Activated naive CD8-positive, alpha-beta T cell treated with anti-CD3 and anti-CD28 coated beads for 36 hours (primary cell): ENCODE results near the gene CADM1. TPM values are rescaled to one million over a fixed set of nuclear protein-coding genes. Genes with fewer than 3 reads are reported as not detected.

ENCODE experiments used
- DNase-seq: peaks from one replicate; pipeline ENCODE4 v3.0.0; 2021
- H3K27ac Mint-ChIP-seq: one replicate; pipeline ENCODE4 v1.8.0; 2022; ENCODE audit warnings: mild to moderate bottlenecking, moderate library complexity, mixed read lengths
- H3K27me3 Mint-ChIP-seq: one replicate; pipeline ENCODE4 v1.8.0; 2022; ENCODE audit warnings: mild to moderate bottlenecking, mixed read lengths
- H3K36me3 Mint-ChIP-seq: one replicate; pipeline ENCODE4 v1.8.0; 2021; ENCODE audit warnings: mild to moderate bottlenecking, mixed read lengths
- H3K4me1 Mint-ChIP-seq: one replicate; pipeline ENCODE4 v1.8.0; 2021; ENCODE audit warnings: mixed read lengths
- H3K4me3 Mint-ChIP-seq: one replicate; pipeline ENCODE4 v1.8.0; 2022; ENCODE audit warnings: mild to moderate bottlenecking, moderate library complexity, mixed read lengths
- H3K9me3 Mint-ChIP-seq: one replicate; pipeline ENCODE4 v1.8.0; 2022; ENCODE audit warnings: mixed read lengths
- total RNA-seq, 2 experiments: library from RNA; stranded (reverse); gene quantifications; one replicate each; pipeline ENCODE4 v1.2.3, GENCODE V29; 2021

CADM1 gene
- total RNA-seq, 2 experiments from 2014 or later = not detected

DNA sequence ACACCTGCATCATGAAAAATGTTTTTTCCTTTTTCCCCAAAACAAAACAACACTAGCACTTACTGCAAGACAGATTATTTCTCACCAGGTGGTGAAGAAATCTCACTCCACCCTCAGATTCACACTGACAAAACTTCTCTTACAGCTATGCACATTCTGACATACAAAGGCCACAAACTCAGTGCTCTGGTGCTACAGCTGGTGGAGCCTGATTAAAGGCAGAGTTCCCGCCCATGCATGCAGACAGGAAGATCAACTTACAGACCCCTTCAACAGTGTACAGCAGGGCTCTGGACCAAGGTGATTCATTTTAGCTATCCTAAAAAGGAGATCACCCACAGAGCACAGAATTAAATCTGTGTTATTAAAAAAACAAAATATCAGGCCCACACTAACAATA lies 112.6 kb downstream of the CADM1 start:
- Mint-ChIP-seq H3K9me3 (no peaks in the 10 kb centered on the region), H3K27me3 (peaks cover 25% of the 10 kb centered on the region), H3K4me3 (no peak overlapping the region), H3K36me3 (peaks cover 1% of the 10 kb centered on the region), H3K27ac (no peak overlapping the region), H3K4me1 (no peaks in the 10 kb centered on the region)
- DNase-seq = no peak

DNA sequence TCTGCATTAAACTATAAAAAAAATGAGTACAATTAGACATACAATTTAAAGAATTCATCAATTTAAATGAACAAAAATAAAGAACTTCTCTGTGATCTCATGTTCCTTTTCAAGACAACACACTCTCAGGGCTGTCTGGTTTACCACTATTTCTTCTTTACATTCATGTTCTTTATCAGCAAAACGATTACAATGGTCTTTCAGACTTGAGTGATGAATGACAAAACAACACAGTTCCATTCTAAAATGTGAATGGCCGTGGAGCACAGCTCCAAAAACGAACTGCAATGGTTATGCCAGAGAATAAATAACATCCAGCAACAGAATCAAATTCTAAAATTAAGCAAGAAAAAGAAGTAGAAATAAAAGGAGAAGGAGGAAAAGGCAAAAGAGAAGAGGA lies 113.1 kb downstream of the CADM1 start:
- H3K4me3 Mint-ChIP-seq = no peak overlapping the region
- H3K27me3 Mint-ChIP-seq = peaks cover 26% of the 10 kb centered on the region
- H3K4me1 Mint-ChIP-seq = no peaks in the 10 kb centered on the region

DNA sequence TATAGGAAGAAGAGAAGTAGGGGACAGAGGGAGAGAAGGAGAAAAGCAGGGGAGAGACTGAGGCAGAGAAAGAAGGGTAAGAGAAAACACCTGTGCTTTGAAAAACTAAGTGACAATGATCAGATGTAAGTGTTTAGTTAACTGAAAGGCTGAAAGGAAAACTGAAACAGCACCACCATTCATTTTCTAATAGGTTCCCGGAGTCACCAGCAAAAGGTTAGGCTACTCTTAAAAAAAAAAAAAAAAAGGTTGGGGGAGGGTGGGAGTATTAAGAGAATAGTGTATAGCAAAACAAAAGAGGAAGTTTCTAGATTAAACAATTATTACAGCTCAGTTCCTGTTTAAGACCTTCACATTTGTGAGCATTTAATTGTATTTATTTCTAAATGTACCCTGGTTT lies 113.8 kb downstream of the CADM1 start:
- peaks cover 1% of the 10 kb centered on the region for H3K36me3 Mint-ChIP-seq
- no peak for DNase-seq
- H3K4me3 Mint-ChIP-seq = no peak overlapping the region
- no peak overlapping the region for H3K27ac Mint-ChIP-seq
- H3K4me1 Mint-ChIP-seq = no peaks in the 10 kb centered on the region
- H3K9me3 Mint-ChIP-seq = no peaks in the 10 kb centered on the region
- peaks cover 26% of the 10 kb centered on the region for H3K27me3 Mint-ChIP-seq

More for the DNA sequence above, 113.1 kb downstream of the CADM1 start:
- Mint-ChIP-seq H3K27ac (no peak overlapping the region), H3K9me3 (no peaks in the 10 kb centered on the region), H3K36me3 (peaks cover 1% of the 10 kb centered on the region)
- DNase-seq = no peak

DNA sequence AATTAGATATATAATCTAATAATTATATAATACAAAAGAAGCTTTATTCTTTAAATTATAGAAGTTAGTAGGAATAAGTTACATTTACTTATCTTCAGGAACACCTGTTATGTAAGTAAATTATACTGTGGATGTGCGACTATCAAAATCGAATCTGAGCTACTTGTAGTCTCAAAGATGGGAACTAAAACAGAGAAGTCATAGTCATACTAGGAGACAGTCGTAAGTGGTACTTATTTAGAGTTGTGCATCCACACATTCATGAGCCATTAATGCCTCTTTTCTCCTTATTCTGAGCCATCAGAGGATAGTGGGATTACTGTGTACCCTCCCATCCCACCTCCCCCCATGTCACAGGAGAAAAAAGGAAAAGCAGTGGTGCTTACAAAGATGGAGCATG lies 114.4 kb downstream of the CADM1 start:
- Mint-ChIP-seq H3K27ac (no peak overlapping the region), H3K36me3 (peaks cover 1% of the 10 kb centered on the region), H3K4me3 (no peak overlapping the region), H3K27me3 (peaks cover 26% of the 10 kb centered on the region), H3K4me1 (no peaks in the 10 kb centered on the region), H3K9me3 (no peaks in the 10 kb centered on the region)
- no peak for DNase-seq

DNA sequence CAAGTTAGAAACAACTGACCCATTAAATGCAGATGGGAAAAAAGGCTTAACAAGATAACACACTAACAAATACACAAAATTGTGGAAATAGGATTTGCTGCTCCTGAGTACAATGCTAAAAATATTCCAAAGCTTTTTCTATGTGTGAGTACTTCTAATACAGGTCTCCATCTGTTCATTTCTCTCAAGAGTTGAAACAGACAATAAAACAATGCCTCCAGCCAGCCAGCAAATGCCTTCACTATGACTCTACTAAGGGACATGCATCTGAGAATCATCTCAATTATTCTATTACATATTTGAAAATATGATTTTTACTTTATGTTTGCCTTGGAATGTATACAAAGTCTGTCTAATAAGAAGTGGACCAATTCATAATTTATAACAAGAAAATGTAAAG lies 119.0 kb downstream of the CADM1 start:
- Mint-ChIP-seq H3K27me3 (peaks cover 19% of the 10 kb centered on the region), H3K4me3 (no peak overlapping the region), H3K27ac (no peak overlapping the region), H3K9me3 (no peaks in the 10 kb centered on the region), H3K36me3 (peaks cover 1% of the 10 kb centered on the region), H3K4me1 (no peaks in the 10 kb centered on the region)
- no peak for DNase-seq

DNA sequence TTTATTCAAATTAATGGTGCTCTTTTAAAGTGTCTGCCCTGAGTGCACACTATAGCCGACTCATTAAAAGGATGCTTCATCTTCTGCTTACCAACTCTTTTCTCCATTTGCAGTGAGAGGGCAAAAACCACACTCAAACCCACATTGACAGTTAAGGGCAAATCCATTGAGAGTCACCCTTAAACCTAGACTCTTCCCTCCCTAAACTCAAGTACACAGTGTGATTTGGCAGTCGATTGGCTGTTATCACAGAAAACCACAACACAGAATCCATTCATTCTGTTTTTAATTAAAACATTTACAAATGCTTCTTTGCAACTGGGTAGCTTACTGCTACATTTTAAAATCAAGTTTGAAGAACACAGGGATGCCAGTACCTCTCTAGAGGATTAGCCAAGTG lies 120.0 kb downstream of the CADM1 start:
- peaks cover 19% of the 10 kb centered on the region for H3K27me3 Mint-ChIP-seq

DNA sequence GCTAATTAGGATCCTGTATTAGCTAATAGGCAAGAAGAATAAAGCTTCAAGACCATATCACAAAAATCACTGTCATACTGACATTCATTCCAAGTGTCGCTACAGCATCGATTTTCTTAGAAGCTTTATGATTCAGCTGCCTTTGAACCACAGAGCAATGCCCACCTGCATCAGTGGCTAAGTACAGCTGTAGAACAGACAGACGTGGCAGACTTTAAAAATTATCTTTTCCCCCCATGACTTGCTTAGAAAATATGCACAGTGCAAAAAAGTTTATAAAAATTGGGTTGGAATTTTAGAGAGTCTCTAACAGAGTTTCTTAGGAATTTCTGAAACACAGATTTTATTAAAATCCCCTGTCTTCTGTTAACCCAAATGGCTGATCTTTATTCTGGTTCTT lies 120.8 kb downstream of the CADM1 start:
- Mint-ChIP-seq H3K36me3 (peaks cover 1% of the 10 kb centered on the region), H3K27ac (no peak overlapping the region), H3K9me3 (peaks cover 1% of the 10 kb centered on the region), H3K4me3 (no peak overlapping the region), H3K27me3 (peaks cover 15% of the 10 kb centered on the region), H3K4me1 (no peaks in the 10 kb centered on the region)
- no peak for DNase-seq

More for the DNA sequence above, 120.0 kb downstream of the CADM1 start:
- no peak overlapping the region for H3K4me3 Mint-ChIP-seq
- peaks cover 1% of the 10 kb centered on the region for H3K9me3 Mint-ChIP-seq
- no peak overlapping the region for H3K27ac Mint-ChIP-seq
- peaks cover 1% of the 10 kb centered on the region for H3K36me3 Mint-ChIP-seq
- no peaks in the 10 kb centered on the region for H3K4me1 Mint-ChIP-seq
- no peak for DNase-seq

DNA sequence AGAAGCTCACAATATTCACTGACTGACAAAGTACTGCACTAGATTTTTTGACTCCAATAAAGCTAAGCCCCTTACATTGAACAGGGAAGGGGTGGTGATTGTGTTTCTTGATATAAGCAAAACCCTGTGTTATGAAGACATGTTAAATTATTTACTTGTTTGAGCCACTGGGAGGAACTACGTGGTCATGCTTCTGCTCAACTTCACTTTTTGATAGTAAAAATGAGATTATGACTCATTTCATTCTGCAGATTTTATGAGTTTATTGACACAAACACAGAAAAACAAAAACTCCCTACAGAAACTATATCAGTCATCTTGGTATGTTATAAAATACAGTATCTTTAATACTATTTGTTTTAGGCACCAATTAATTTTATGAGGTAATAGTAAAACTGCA lies 124.7 kb downstream of the CADM1 start:
- H3K27ac Mint-ChIP-seq = no peak overlapping the region
- no peaks in the 10 kb centered on the region for H3K4me1 Mint-ChIP-seq
- peaks cover 6% of the 10 kb centered on the region for H3K27me3 Mint-ChIP-seq
- no peaks in the 10 kb centered on the region for H3K36me3 Mint-ChIP-seq
- DNase-seq = no peak
- peaks cover 1% of the 10 kb centered on the region for H3K9me3 Mint-ChIP-seq
- H3K4me3 Mint-ChIP-seq = no peak overlapping the region

DNA sequence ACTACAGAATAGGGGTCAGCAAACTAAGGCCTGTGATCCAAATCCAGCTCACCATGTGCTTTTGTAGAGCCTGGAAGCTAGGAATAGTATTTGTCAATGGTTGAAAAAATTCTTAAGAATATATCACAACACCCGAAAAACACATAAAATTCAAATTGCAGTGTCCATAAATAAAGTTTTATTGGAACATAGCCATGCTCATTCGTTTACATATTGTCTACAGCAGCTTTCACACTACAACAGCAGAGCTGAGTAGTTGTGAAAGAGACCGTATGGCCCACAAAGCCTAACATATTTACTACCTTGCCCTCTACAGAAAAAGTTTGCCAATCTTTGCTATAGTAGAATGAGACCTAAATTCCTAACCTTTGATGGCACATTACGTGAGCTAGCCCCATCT lies 125.7 kb downstream of the CADM1 start:
- Mint-ChIP-seq H3K36me3 (no peaks in the 10 kb centered on the region), H3K9me3 (peaks cover 1% of the 10 kb centered on the region), H3K4me3 (no peak overlapping the region), H3K27me3 (no peaks in the 10 kb centered on the region), H3K4me1 (no peaks in the 10 kb centered on the region), H3K27ac (no peak overlapping the region)
- no peak for DNase-seq

DNA sequence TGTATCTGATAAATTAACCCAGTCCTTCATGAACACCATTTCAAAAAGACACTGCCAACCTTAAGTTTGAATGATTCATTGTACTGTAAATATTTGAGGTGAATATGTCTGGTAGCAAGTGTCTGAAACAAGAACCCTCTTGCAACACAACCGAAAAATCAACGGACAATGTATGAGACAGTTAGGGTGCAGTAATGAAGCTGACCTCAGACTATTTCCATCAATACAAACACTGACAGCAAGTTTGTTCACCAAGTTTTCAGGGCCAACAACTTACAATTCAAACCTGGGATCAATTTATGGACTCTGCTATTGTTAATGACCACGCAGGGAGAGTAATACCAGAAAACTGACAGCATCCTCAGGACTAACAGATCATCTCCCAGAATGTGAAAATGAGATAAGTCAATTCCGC lies 126.3 kb downstream of the CADM1 start:
- Mint-ChIP-seq H3K4me1 (no peaks in the 10 kb centered on the region), H3K27ac (no peak overlapping the region), H3K36me3 (no peaks in the 10 kb centered on the region), H3K27me3 (no peaks in the 10 kb centered on the region), H3K9me3 (peaks cover 1% of the 10 kb centered on the region), H3K4me3 (no peak overlapping the region)
- no peak for DNase-seq

DNA sequence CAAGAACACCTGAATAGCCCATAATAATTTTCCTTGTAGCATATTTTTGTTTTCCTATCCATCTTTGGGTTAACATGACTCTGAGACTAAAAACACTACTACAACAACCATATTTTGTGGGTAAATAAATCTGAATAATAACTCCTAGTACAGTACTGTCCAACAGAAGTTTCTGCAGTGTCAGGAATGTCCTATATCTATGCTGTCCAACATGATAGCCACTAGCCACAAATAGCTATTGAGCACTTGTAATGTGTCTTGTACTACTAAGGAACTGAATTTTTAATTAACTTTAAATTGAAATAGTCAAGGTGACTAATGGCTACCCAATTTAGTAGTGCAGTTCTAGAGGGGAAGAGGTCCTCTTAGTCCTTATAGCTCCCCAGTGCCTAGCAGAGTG lies 135.6 kb downstream of the CADM1 start:
- no peak for DNase-seq
- Mint-ChIP-seq H3K27me3 (peaks cover 8% of the 10 kb centered on the region), H3K4me1 (no peaks in the 10 kb centered on the region), H3K27ac (no peak overlapping the region), H3K36me3 (no peaks in the 10 kb centered on the region), H3K9me3 (peaks cover 1% of the 10 kb centered on the region), H3K4me3 (no peak overlapping the region)

DNA sequence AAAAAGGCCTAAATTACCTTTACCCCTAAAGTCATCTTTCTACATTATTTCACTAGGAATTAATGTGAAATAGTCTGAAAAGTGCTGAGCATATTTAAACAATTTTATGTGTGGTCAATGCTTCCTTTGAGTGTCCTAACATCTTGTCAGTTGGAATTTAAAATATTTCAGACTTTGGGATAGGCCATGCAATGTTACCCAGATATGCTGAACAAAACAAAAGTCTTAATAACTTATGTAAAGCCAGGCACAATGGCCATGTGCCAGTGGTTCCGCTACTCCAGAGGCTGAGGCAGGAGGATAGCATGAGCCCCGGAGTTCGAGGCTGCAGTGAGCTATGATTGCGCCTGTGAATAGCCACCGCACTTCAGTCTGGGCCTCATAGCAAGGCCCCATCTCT lies 137.4 kb downstream of the CADM1 start:
- Mint-ChIP-seq H3K4me1 (no peaks in the 10 kb centered on the region), H3K36me3 (no peaks in the 10 kb centered on the region), H3K27me3 (peaks cover 4% of the 10 kb centered on the region), H3K4me3 (no peak overlapping the region), H3K9me3 (peaks cover 1% of the 10 kb centered on the region), H3K27ac (no peak overlapping the region)
- no peak for DNase-seq

DNA sequence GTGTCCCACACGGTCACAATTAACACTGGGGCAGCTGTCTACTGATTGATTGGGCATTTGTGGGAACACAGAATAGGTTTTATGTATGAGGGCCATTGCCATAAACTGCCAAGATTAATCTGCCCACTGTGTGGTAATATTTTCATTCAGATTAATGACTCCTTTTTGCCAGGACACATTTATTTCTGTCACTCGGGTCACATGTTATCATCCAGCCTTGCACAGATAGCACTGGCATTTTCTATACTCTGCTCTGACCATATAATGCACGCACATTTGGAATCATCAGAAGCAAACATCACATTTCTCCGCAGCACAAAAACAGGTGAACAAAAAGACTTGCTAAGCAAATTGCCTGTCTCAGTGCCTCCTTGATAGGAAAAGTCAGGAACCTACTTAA lies 138.3 kb downstream of the CADM1 start:
- H3K4me1 Mint-ChIP-seq = no peaks in the 10 kb centered on the region
- H3K4me3 Mint-ChIP-seq = no peak overlapping the region
- H3K9me3 Mint-ChIP-seq = peaks cover 1% of the 10 kb centered on the region
- H3K36me3 Mint-ChIP-seq = no peaks in the 10 kb centered on the region
- peaks cover 4% of the 10 kb centered on the region for H3K27me3 Mint-ChIP-seq
- DNase-seq = no peak
- H3K27ac Mint-ChIP-seq = no peak overlapping the region

DNA sequence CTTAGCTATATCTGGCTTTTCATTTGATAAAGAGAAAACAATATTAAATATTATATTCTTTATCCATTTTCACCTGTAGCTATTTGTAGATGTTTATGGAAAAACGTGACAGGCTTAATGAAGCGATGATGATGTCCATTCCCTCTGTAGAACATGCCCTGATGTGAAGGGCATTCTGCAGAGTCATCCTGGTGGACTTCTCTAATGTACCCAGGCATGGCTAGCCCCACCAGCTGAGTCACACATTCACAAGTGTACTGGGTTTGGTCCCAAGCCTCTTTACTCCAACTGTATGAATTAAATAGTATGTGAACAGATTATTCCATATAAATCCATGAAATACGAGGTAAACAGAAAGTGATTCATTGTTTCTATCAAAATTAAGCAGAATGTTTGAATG lies 139.3 kb downstream of the CADM1 start:
- H3K27ac Mint-ChIP-seq = no peak overlapping the region
- no peaks in the 10 kb centered on the region for H3K4me1 Mint-ChIP-seq
- DNase-seq = no peak

DNA sequence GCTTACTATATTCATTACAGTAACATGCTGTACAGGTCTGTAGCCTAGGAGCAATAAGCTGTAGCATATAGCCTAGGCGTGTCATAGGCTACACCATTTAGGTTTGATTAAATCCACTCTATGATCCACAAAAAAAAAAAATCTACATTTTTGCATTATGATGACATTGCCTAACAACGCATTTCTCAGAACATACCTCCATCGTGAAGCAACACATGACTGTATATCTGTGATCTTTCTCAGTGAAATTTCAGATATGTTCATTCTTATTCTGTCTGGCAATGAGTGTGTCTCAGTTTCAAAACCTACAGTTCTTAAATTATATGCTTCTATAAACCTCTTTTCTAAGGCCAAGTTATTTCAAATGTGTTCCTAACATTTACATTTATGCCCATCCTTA lies 140.3 kb downstream of the CADM1 start:
- Mint-ChIP-seq H3K9me3 (no peaks in the 10 kb centered on the region), H3K4me1 (no peaks in the 10 kb centered on the region), H3K36me3 (no peaks in the 10 kb centered on the region), H3K4me3 (no peak overlapping the region), H3K27me3 (no peaks in the 10 kb centered on the region), H3K27ac (no peak overlapping the region)
- DNase-seq = no peak

More for the DNA sequence above, 139.3 kb downstream of the CADM1 start:
- Mint-ChIP-seq H3K27me3 (no peaks in the 10 kb centered on the region), H3K4me3 (no peak overlapping the region), H3K36me3 (no peaks in the 10 kb centered on the region), H3K9me3 (no peaks in the 10 kb centered on the region)

DNA sequence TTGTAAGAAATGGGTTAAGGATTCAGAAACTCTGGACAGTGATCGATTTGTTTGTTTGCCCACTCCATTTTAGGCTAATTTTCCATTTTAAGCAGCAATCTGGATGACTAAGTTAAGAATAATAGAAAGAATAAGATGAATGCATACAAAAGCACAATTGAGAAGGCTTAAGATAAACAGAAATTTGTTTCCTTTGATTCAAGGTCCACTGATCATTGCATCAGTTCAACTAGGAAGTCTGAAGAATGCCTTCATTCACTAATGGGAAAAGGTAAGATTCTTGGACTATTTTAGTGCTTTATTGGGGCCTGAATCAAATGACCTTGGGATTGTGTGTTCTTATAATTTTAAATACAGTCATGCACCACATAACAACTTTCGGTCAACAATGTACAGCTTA lies 140.8 kb downstream of the CADM1 start:
- Mint-ChIP-seq H3K4me3 (no peak overlapping the region), H3K9me3 (no peaks in the 10 kb centered on the region), H3K27ac (no peak overlapping the region), H3K27me3 (no peaks in the 10 kb centered on the region), H3K4me1 (no peaks in the 10 kb centered on the region), H3K36me3 (no peaks in the 10 kb centered on the region)
- no peak for DNase-seq

DNA sequence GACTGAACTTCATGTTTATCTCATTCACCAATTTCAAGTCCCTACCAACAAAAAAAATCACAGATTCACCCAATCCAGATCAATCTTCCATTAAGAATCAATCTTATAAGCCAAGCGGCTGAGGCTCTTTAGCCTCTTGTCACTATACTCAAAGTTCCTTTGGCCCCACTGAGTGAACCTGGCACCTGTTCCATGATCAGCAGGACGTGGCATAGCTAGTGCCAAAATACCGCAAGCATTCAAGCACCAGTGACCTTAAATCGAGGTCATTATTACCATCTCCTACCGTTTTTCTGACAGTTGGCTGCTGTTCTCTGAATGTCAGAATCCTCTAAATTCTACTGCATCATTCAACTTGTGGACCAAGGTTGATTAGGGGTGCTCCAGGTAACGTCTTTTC lies 141.2 kb downstream of the CADM1 start:
- H3K27ac Mint-ChIP-seq = no peak overlapping the region
- no peaks in the 10 kb centered on the region for H3K27me3 Mint-ChIP-seq
- no peaks in the 10 kb centered on the region for H3K36me3 Mint-ChIP-seq
- H3K4me3 Mint-ChIP-seq = no peak overlapping the region
- no peaks in the 10 kb centered on the region for H3K4me1 Mint-ChIP-seq
- DNase-seq = no peak
- H3K9me3 Mint-ChIP-seq = no peaks in the 10 kb centered on the region
